NCI-H1694 (cell line): ENCODE measurements around the gene ITGB6.
"Not testable (repeated sequence)": the region's sequence is repeated elsewhere in the genome, so short reads cannot be mapped to it uniquely, and the experiment has no call there.

Source experiments
- DNase-seq: peaks from one replicate; lab custom pipeline; 2025; lab: John Stamatoyannopoulos, UW

The ITGB6 gene

DNA sequence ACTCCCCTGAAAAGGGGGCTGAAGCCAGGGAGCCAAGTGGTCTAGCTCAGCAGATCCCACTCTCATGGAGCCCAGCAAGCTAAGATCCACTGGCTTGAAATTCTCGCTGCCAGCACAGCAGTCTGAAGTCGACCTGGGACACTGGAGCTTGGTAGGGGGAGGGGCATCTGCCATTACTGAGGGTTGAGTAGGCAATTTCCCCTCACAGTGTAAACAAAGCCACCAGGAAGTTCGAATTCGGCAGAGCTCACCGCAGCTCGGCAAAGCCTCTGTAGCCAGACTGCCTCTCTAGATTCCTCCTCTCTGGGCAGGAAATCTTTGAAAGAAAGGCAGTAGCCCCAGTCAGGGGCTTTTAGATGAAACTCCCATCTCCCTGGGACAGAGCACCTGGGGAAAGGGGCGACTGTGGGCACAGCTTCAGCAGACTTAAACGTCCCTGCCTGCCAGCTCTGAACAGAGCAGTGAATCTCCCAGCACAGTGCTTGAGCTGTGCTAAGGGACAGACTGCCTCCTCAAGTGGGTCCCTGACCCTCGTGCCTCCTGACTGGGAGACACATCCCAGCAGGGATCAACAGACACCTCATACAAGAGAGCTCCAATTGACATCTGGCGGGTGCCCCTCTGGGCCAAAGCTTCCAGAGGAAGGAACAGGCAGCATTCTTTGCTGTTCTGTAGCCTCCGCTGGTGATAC lies 18.8 kb downstream of the ITGB6 start:
- DNase-seq, result not testable (repeated sequence)

GRCh38 chr2:160180690-160181089 lies 19.4 kb downstream of the ITGB6 start:
- not testable (repeated sequence) for DNase-seq

DNA sequence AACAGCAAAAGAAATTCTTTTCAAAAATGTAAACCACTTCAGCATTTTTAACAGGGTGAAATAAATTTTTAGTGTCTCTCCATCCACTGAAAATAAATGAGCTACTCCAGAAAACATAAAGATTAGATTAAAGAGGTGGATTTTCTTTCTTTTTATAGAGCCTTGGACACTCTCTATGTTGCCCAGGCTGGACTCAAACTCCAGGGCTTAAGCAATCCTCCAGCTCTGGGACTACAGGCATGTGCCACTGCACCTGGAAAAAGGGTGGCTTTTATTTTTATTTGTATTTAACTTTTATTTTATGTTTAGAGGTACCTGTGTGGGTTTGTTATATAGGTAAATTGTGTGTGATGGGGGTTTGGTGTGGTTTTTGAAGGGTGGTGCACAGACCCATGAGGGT lies 19.9 kb downstream of the ITGB6 start:
- no peak for DNase-seq

- DNase-seq, result no peak
Measured at GRCh38 chr2:160175169-160176134, 24.6 kb downstream of the ITGB6 start.

GRCh38 chr2:160174322-160174721 lies 25.8 kb downstream of the ITGB6 start:
- no peak for DNase-seq

- no peak for DNase-seq
Measured at GRCh38 chr2:160169988-160170387, 30.1 kb downstream of the ITGB6 start.

GRCh38 chr2:160169471-160169870 lies 30.6 kb downstream of the ITGB6 start:
- DNase-seq, result no peak

DNA sequence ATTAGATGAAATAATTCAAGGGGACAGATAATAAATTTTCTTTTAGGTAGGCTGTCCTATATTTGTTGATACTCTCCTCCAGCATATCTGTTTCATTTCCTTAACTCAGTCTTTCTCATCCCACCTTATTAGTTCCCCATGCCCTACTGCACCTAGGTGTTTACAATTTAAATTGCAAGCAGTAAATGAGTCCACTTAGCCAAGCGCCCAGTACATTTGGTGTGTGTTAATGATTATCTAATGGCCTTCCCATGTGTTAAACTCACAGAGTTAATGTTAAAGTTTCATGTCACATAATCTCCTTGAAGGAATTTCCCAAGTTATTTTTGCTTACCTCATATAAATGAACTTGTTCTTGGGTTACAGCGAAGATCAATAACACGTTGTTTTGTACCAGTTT lies 31.2 kb downstream of the ITGB6 start:
- no peak for DNase-seq

GRCh38 chr2:160167089-160167740 lies 32.9 kb downstream of the ITGB6 start:
- DNase-seq, result no peak

- no peak for DNase-seq
Measured at GRCh38 chr2:160165996-160166395, 34.1 kb downstream of the ITGB6 start.

DNA sequence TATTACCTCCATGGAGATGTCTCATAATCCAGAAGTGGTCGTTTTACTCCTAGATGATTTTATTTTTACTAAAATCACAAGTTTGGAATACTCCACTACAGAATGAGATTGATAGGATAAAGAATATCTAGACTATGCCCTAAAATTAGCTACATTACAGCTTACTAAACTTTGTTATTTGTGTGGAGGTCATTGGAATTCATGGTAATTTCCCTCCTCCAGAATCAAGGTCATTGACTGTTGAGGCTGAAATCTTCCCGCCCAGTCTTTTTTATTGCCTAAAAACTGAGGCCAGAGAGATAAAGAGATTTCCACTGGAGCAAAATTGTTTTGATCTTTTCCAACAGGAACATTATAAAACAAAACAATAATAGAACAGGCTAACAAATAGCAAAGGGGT lies 35.0 kb downstream of the ITGB6 start:
- DNase-seq, result no peak

DNA sequence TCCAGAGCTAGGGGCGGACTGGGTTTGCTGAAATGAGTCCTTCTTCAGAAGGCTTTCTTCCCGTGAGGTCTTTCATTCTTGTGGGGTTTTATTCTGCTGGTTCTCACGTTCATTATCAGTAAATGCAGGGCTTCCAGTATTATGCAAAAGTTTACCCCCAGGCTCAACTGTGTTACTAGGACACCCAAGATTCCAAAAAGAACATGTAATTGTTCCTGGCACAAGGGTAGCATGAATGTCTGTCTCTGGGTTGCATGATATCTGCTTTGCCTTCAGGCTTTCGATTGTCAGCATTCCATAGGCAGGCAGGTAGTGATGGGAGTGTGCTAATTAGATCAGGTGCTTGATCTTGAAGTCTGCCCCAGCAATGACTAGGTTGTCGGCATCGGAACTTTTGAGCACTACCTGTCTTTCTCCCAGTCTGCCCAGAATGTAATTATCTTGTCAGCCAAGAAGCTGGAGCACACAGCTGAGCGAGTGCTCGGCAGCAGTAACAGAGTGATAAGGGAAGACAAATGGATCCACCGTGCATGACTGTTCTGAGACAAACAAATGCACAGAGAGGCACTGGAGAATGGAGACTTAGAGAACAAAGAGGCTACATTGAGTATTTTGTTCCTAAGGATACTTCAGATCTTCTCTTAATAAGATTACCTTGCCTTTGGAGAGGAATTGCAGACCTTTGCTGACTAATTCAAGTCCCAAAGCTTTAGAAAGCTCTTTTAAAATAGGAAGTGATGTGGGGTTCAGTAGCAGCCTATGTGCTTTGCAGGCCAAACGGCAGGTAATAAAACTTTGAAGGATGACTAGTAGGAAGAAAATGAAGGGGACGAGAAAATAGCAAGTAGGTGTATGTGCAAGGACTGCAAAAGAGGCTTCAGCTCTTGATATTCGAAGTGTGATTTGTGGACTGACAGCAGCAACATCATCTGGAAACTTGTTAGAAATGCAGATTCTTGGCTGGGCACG lies 41.9 kb downstream of the ITGB6 start:
- DNase-seq, result no peak

- DNase-seq, result no peak
Measured at GRCh38 chr2:160156665-160157064, 43.4 kb downstream of the ITGB6 start.

DNA sequence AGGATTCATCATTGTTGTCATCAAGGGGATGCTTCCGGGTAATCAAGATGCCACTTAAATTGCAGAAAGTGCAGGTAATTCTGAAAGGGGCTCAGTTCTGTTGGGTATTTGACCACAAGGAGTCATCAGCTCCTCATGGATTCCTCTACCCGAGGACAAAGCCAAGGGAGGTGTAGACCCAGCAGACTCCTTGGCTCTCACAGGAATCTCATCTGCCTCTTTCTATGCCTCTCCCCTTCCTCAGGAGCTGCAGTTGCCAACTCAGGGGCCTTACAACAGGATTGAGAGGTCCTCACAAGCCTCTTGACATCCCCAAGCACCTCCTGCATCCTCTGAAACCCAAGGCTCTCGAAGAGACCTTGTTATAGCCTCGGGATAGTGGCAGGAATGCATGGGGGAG lies 44.0 kb downstream of the ITGB6 start:
- no peak for DNase-seq

DNA sequence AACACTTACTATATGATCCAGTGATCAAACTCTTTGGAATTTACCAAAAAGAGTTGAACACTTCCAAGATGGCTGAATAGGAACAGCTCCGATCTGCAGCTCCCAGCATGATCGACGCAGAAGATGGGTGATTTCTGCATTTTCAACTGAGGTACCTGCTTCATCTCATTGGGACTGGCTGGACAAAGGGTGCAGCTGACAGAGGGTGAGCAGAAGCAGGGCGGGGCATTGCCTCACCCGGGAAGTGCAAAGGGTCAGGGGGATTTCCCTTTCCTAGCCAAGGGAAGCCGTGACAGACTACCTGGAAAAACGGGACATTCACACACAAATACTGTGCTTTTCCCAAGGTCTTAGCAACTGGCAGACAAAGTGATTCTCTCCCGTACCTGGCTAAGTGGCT lies 51.7 kb downstream of the ITGB6 start:
- DNase-seq, result not testable (repeated sequence)

DNA sequence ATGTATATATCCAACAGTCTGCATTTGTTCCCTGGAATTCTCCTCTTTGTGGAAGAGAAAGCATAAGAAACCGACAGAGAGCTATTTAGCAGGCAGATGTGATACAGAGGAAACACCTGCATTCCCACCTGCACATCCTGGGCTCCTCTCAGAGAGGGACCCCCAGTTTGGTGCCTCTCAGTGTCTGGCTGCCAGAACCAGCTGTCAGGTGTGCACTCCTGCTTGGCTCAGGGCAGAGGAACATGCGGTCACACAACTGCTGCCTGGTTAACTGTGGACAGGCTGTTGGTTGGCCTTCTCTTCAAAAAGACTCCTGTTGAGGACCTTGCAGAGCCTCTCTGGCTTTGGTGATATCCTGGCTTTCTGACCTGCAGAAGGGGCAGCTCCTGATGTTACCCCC lies 54.6 kb downstream of the ITGB6 start:
- DNase-seq, result no peak

- no peak for DNase-seq
Measured at GRCh38 chr2:160144280-160144990, 55.6 kb downstream of the ITGB6 start.

- DNase-seq, result no peak
Measured at GRCh38 chr2:160142472-160142871, 57.6 kb downstream of the ITGB6 start.

- DNase-seq, result no peak
Measured at GRCh38 chr2:160141912-160142311, 58.2 kb downstream of the ITGB6 start.

DNA sequence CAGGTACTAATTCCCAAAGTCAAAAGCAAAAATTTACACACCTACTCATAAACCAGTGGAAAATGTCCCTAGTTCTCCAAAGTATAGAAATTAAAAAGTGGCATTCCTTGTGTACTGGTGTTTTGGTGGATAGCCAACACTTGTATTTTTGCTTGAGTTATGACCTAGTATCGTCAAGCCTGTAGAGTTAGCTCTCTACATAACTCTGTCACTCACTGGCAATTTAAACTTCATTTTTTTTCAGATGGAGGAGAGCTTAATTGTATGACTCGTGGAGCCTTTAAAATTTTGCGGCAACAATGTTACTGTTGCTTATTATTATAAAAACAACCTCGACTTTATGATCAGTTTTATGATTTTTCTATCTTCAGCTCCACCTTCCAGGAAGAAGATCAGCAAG lies 58.7 kb downstream of the ITGB6 start:
- no peak for DNase-seq

GRCh38 chr2:160140471-160140870 lies 59.6 kb downstream of the ITGB6 start:
- no peak for DNase-seq
